AG10803 (cell line): ENCODE results near the gene CNST.
"Not testable (repeated sequence)": the region's sequence is repeated elsewhere in the genome, so short reads cannot be mapped to it uniquely, and the experiment has no call there.

Source experiments
- DNase-seq: peaks from one replicate; pipeline ENCODE4 v3.0.0; 2010; ENCODE audit warnings: low read depth
- H3K4me3 ChIP-seq: 2 replicates; pipeline ENCODE4 v1.5.1; 2011; ENCODE audit warnings: mild to moderate bottlenecking, low read length, control low read depth
- TF ChIP-seq, protein P1 (sequence below): conservative IDR thresholded peaks from 2 replicates; pipeline ENCODE4 v1.5.1; 2011; ENCODE audit warnings: mild to moderate bottlenecking, low read length, control low read depth, inconsistent platforms

The CNST gene

DNA sequence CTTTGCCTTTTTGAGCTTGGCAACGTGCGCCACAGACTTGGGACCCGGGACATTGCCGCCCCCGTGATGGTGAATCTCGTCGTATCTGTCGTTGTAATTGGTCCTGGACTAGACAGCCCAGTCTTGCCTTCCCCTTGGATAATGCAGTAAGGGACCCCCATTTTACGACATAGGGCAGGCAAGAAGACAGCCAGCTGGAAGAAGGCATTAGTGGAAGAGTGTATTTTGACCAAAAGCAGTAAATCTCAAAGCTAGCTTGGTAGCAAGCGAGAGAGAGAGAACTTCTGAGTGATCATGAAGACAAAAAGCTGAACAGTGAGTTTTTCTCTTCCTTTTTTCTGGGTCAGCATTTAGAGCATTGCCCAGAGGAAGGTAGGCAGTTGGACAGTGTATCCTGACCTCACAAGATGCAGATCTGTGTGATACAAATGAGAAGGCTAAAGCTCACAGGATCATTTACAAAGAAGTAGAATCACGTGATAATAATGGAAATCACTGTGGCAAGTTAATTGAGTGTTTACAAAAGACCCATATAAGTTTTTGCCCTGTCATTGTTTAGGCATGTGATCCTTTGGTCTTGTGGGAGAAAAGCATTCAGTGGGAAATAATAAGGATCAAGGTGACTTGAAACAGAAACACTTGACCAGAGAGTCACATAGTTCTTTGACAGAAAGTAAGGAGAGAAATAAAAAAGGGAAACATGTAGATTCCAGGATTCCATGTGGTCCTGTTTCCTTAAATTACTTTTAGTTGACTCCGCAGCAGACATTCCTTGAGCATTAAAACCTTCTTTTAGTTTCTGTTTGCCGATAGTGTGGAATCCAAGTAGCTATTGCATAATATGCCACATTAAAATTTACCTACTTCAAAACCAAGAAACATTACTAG lies 66.3 kb downstream of the CNST start:
- H3K4me3 ChIP-seq, result no peak overlapping the region
- peak; percentile 97 for DNase-seq
- TF ChIP-seq, protein P1, sequence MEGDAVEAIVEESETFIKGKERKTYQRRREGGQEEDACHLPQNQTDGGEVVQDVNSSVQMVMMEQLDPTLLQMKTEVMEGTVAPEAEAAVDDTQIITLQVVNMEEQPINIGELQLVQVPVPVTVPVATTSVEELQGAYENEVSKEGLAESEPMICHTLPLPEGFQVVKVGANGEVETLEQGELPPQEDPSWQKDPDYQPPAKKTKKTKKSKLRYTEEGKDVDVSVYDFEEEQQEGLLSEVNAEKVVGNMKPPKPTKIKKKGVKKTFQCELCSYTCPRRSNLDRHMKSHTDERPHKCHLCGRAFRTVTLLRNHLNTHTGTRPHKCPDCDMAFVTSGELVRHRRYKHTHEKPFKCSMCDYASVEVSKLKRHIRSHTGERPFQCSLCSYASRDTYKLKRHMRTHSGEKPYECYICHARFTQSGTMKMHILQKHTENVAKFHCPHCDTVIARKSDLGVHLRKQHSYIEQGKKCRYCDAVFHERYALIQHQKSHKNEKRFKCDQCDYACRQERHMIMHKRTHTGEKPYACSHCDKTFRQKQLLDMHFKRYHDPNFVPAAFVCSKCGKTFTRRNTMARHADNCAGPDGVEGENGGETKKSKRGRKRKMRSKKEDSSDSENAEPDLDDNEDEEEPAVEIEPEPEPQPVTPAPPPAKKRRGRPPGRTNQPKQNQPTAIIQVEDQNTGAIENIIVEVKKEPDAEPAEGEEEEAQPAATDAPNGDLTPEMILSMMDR, result no peak

DNA sequence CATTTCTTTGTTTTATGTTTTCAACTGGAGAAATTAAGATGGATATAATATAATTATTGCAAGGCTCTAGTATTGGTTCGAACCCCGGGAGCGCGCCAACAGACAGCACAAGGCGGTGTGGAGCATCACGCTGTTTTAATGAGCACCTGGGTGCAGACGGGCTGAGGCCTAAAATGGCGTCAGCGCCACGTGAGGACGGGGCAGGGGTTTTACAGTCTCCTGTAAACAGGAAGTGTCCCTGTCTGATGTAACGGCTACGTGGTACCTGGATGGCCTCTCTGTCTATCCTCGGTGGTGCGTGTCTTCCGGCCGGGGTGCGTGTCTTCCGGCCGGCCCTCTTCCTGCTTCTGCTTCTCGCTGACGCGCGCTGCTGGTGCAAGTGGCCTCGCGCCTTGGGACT lies 68.4 kb downstream of the CNST start:
- not testable (repeated sequence) for DNase-seq, H3K4me3 ChIP-seq

DNA sequence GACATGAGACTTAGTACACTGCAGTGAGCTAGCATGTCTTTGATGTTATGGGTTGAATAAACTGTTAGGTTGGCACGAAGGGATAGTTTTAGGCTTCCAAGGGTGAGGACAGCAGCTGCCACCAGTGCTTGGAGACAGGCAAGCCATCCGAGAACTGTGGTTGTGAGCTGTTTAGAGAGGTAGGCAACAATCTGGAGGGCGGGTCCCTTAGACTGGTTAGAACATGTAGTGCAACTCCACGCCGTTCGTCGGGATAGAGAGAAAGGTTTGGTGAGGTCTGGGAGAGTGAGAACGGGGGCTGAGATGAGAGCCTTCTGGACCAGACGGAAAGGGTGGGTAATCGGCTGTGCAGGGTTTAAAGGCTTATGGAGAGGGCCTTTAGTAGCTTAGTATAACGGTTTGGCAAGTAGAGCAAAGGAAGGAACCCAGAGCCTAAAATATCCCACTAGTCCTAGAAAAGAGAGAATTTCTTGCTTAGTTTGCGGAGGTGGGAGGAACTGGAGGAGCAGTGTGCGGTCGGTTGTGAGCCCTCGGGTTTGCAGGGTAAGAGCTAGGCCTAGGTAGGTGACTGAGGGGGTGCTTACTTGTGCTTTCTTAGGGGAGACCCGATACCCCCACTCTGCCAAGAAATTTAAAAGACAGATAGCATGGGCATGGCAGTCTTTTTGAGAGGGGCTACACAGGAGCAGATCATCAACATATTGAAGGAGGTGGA lies 72.8 kb downstream of the CNST start:
- DNase-seq, result no peak
- TF ChIP-seq, protein P1, result no peak
- no peak overlapping the region for H3K4me3 ChIP-seq

DNA sequence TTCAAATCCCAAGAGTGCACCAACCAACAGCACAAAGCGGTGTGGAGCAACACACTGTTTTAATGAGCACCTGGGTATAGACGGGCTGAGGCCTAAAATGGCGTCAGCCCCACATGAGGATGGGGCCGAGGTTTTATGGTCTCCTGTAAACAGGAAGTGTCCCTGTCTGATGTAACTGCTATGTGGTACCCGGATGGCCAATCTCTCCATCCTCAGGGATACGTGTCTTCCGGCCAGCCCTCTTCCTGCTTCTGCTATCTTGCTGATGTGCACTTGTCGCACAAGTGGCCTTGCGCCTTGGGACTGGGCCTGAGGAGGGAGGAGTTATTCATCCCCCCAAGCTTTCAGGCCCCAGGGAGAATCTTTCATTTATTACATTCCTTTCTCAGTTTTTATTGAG lies 73.5 kb downstream of the CNST start:
- no peak overlapping the region for H3K4me3 ChIP-seq
- TF ChIP-seq, protein P1, result no peak

DNA sequence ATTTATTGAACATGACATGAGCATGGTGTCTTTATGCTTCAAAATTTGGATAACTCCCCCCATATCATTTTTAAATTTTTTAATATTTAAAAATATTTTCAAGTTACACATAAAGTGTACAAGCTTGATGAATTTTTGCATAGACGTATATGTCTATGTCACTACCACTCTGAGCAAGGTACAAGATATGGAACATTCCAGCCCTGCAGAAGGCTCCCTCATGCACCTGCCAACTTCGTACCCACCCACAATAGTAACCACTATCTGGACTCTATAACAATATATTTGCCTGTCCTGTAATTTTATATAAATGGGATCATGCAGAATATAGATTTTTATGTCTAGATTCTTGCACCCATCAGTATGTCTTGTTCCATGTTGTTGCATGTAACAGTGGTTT lies 74.5 kb downstream of the CNST start:
- DNase-seq, result no peak
- TF ChIP-seq, protein P1, result no peak
- H3K4me3 ChIP-seq, result no peak overlapping the region

More for the DNA sequence above, 73.5 kb downstream of the CNST start:
- DNase-seq, result no peak

DNA sequence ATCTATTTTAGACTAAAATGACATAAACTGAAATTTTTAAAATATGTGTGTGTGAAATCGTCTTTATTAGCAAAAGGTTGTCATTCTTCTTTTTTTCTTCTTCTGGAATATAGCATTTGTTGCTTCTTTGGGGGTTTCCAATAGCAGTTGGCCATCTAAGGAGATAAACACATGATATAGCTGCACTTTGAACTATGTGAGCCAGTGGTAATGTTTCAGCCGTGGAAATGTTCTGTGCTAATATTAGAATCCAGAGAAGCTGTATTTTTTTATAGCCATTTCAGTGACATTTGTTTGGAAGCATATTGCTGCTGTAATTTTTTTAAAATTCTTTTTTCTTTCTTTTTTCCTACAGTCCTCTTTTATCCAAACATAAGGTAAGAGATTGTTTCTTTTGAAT lies 75.1 kb downstream of the CNST start:
- TF ChIP-seq, protein P1, result no peak
- no peak overlapping the region for H3K4me3 ChIP-seq
- no peak for DNase-seq

DNA sequence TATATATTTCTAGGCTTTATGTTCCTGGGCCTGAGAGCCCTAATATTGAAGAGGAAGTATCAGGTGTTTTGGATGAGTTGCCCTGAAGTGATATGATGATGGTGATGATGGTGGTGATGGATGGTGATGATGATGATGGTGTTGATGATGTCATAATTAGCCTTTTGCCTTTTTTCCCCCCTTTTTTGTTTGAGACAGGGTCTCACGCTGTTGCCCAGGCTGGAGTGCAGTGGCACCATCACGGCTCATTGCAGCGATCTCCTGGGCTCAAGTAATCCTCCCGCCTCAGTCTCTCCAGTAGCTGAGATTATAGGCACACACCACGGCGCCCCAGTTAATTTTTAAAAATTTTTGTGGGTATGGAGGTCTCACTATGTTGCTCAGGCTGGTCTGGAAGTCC lies 76.5 kb downstream of the CNST start:
- TF ChIP-seq, protein P1, result no peak
- DNase-seq, result no peak
- no peak overlapping the region for H3K4me3 ChIP-seq
